ENCODE results near the gene RASL10A.
A peak's percentile ranks its signal among the peaks of the same experiment; 100 is the strongest.
"Not testable (repeated sequence)": the region's sequence is repeated elsewhere in the genome, so short reads cannot be mapped to it uniquely, and the experiment has no call there.

The RASL10A gene

GRCh38 chr22:29351042-29351441, 35.5 kb upstream of the RASL10A start:
- no peak overlapping the region for H3K4me3 ChIP-seq (replicated peaks; ENCODE audit: low read depth, low read length)
- no peak for TF ChIP-seq CTCF (IDR thresholded peaks at IDR 0.05; ENCODE audit: low read depth, low read length, missing control alignments)
- no peak for DNase-seq (ENCODE audit: extremely low read depth, low read depth)

DNA sequence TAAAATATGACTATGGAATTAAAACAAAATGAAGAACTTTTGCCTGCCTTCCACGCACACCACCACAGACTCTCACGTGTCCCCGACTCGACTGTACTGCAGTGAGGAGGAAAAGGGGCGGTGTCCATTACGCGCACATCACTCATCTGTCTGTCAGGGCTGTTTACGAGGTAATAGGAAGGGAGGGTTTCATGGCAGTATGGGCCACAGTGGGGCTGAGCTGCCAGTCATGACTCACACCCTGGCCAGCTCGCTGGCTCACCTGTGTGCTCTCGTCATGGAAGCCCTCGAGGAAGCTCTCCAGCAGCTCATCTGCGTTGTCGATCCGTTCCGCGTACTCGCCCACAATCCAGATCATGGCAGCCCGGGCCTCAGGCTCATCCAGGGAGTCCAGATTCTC, 33.5 kb upstream of the RASL10A start:
- no peak for DNase-seq (ENCODE audit: extremely low read depth, low read depth)
- no peak for TF ChIP-seq CTCF (IDR thresholded peaks at IDR 0.05; ENCODE audit: low read depth, low read length, missing control alignments)
- H3K4me3 ChIP-seq (replicated peaks; ENCODE audit: low read depth, low read length), result no peak overlapping the region

DNA sequence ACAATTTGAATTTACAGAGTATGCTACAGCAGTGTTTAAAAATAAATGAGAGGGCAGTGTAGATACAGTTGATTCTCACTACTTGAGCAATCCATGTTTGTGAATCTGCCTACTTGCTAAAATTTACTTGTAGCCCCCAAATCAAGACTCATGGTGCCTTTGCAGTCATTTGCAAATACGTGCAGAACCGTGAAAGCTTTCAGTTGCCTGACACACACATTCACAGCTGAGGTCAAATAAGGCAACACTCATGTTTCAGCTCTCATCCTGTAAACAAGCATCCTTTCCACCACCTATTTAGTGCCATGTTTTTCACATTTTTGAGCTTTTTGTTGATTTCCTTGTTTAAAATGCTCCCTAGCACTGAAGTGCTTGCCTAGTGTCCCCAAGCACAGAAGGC, 32.5 kb upstream of the RASL10A start:
- TF ChIP-seq CTCF (IDR thresholded peaks at IDR 0.05; ENCODE audit: low read depth, low read length, missing control alignments), result no peak
- H3K4me3 ChIP-seq (replicated peaks; ENCODE audit: low read depth, low read length), result no peak overlapping the region
- no peak for DNase-seq (ENCODE audit: extremely low read depth, low read depth)

GRCh38 chr22:29346659-29347058, 31.2 kb upstream of the RASL10A start:
- no peak overlapping the region for H3K4me3 ChIP-seq (replicated peaks; ENCODE audit: low read depth, low read length)
- no peak for TF ChIP-seq CTCF (IDR thresholded peaks at IDR 0.05; ENCODE audit: low read depth, low read length, missing control alignments)
- no peak for DNase-seq (ENCODE audit: extremely low read depth, low read depth)

- no peak overlapping the region for H3K4me3 ChIP-seq (replicated peaks; ENCODE audit: low read depth, low read length)
- DNase-seq (ENCODE audit: extremely low read depth, low read depth), result no peak
- no peak for TF ChIP-seq CTCF (IDR thresholded peaks at IDR 0.05; ENCODE audit: low read depth, low read length, missing control alignments)
Measured at GRCh38 chr22:29345932-29346331, 30.4 kb upstream of the RASL10A start.

DNA sequence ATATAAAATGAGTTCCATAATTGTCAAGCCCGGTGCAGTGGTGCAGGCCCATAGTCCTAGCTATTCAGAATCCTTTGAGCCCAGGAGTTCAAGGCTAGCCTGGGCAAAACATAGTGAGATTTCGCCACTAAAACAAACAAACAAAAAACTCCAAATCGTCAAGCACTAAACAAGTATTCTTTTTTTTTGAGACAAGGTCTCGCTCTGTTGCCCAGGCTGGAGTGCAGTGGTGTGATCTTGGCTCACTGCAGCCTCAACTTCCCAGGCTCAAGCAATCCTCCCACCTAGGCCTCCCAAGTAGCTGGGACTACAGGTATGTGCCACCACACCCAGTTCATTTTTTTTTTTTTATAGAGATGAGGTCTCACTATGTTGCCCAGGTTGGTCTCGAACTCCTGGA, 29.4 kb upstream of the RASL10A start:
- H3K4me3 ChIP-seq (replicated peaks; ENCODE audit: low read depth, low read length); DNase-seq (ENCODE audit: extremely low read depth, low read depth): not testable (repeated sequence)

- TF ChIP-seq CTCF (IDR thresholded peaks at IDR 0.05; ENCODE audit: low read depth, low read length, missing control alignments), result no peak
Measured at GRCh38 chr22:29344137-29344536, 28.6 kb upstream of the RASL10A start.

More at GRCh38 chr22:29344137-29344536, 28.6 kb upstream of the RASL10A start:
- no peak overlapping the region for H3K4me3 ChIP-seq (replicated peaks; ENCODE audit: low read depth, low read length)
- peak; percentile 75 for DNase-seq (ENCODE audit: extremely low read depth, low read depth)
